Neural progenitor cell (in vitro differentiated cells): ENCODE measurements around the gene DOK5. TPM values are rescaled to one million over a fixed set of nuclear protein-coding genes. Genes with fewer than 3 reads are reported as not detected.
A peak's percentile ranks its signal among the peaks of the same experiment; 100 is the strongest.

Experiments
- DNase-seq: peaks from one replicate; pipeline ENCODE4 v3.0.0-alpha.2; 2016; ENCODE audit warnings: low spot score
- H2AFZ ChIP-seq: fragments of 200-600 bp; sonication (generic); replicated peaks from 2 replicates; pipeline ENCODE4 v1.6.1; 2016; ENCODE audit warnings: antibody characterized with exemption
- H3F3A ChIP-seq: fragments of 200-600 bp; sonication (generic); 2 replicates; pipeline ENCODE4 v1.6.1; 2016; ENCODE audit warnings: antibody characterized with exemption, low read depth
- H3K27ac ChIP-seq: fragments of 200-600 bp; sonication (generic); 2 replicates; pipeline ENCODE4 v1.5.1; 2016; ENCODE audit warnings: mild to moderate bottlenecking
- H3K27me3 ChIP-seq: fragments of 200-600 bp; sonication (generic); 2 replicates; pipeline ENCODE4 v1.6.1; 2016; ENCODE audit warnings: mild to moderate bottlenecking, moderate library complexity
- H3K36me3 ChIP-seq: fragments of 200-600 bp; sonication (generic); 2 replicates; pipeline ENCODE4 v1.5.1; 2016
- H3K4me1 ChIP-seq: fragments of 200-600 bp; sonication (generic); 2 replicates; pipeline ENCODE4 v1.6.1; 2016; ENCODE audit warnings: mixed run types
- H3K4me2 ChIP-seq: fragments of 200-600 bp; sonication (generic); 2 replicates; pipeline ENCODE4 v1.6.1; 2016
- H3K4me3 ChIP-seq: fragments of 200-600 bp; sonication (generic); 2 replicates; pipeline ENCODE4 v1.5.1; 2016
- H3K79me2 ChIP-seq: fragments of 200-600 bp; sonication (generic); 2 replicates; pipeline ENCODE4 v1.6.1; 2016; ENCODE audit warnings: low read depth
- H3K9ac ChIP-seq: fragments of 200-600 bp; sonication (generic); 2 replicates; pipeline ENCODE4 v1.6.1; 2016
- H3K9me3 ChIP-seq: fragments of 200-600 bp; sonication (generic); 2 replicates; pipeline ENCODE4 v1.5.1; 2016; ENCODE audit warnings: low read depth
- H4K20me1 ChIP-seq: fragments of 200-600 bp; sonication (generic); 2 replicates; pipeline ENCODE4 v1.6.1; 2016; ENCODE audit warnings: low read depth
- H3K27ac Mint-ChIP-seq: 3 replicates; pipeline ENCODE4 v1.8.0; 2021; ENCODE audit warnings: mixed read lengths
- H3K27me3 Mint-ChIP-seq: 2 replicates; pipeline ENCODE4 v1.8.0; 2022; ENCODE audit warnings: low read depth, mild to moderate bottlenecking, inconsistent platforms, moderate library complexity, mixed read lengths; ENCODE audit not compliant: insufficient read depth
- H3K36me3 Mint-ChIP-seq: 3 replicates; pipeline ENCODE4 v1.8.0; 2021; ENCODE audit warnings: mixed read lengths
- H3K4me1 Mint-ChIP-seq: 3 replicates; pipeline ENCODE4 v1.8.0; 2021; ENCODE audit warnings: mixed read lengths
- H3K4me3 Mint-ChIP-seq: 3 replicates; pipeline ENCODE4 v1.8.0; 2021; ENCODE audit warnings: mild to moderate bottlenecking, moderate library complexity, mixed read lengths
- H3K9me3 Mint-ChIP-seq: 3 replicates; pipeline ENCODE4 v1.8.0; 2020; ENCODE audit warnings: mixed read lengths
- CTCF ChIP-seq: fragments of 200-600 bp; sonication (generic); IDR thresholded peaks from 2 replicates; pipeline ENCODE4 v1.5.1; 2017; ENCODE audit warnings: antibody characterized with exemption, mild to moderate bottlenecking
- EZH2 ChIP-seq: fragments of 200-600 bp; sonication (generic); IDR thresholded peaks from 2 replicates; pipeline ENCODE4 v1.6.1; 2017; ENCODE audit warnings: antibody characterized with exemption, mild to moderate bottlenecking, moderate library complexity
- EZH2phosphoT487 ChIP-seq: fragments of 200-600 bp; sonication (generic); IDR thresholded peaks from 2 replicates; pipeline ENCODE4 v1.6.1; 2017; ENCODE audit warnings: antibody characterized with exemption
- total RNA-seq: library from RNA; depleted of rRNA; stranded (reverse); fragments of >200 nt; gene quantifications from 2 replicates; pipeline ENCODE4 v1.2.3, GENCODE V29; 2015; ENCODE audit warnings: low replicate concordance

DOK5 gene
- total RNA-seq, 1 donor from 2014 or later, result 3.1 TPM

GRCh38 chr20:54458219-54458618 lies 17.2 kb upstream of the DOK5 start:
- no peak overlapping the region for H3K4me3 Mint-ChIP-seq
- no peak overlapping the region for H3K27ac Mint-ChIP-seq
- no peaks in the 10 kb centered on the region for H3K9me3 ChIP-seq
- no peak overlapping the region for H3K27ac ChIP-seq
- H2AFZ ChIP-seq, result no peak overlapping the region
- H3K4me1 Mint-ChIP-seq, result no peaks in the 10 kb centered on the region
- TF ChIP-seq CTCF, result no peak
- TF ChIP-seq EZH2phosphoT487, result no peak
- TF ChIP-seq EZH2, result no peak
- no peaks in the 10 kb centered on the region for H3K27me3 ChIP-seq
- H3K27me3 Mint-ChIP-seq, result peaks cover 3% of the 10 kb centered on the region
- no peaks in the 10 kb centered on the region for H3K36me3 ChIP-seq
- H3K4me3 ChIP-seq, result no peak overlapping the region
- H3K4me1 ChIP-seq, result no peaks in the 10 kb centered on the region
- peaks cover 6% of the 10 kb centered on the region for H3K9me3 Mint-ChIP-seq
- no peaks in the 10 kb centered on the region for H4K20me1 ChIP-seq
- no peak for DNase-seq
- no peaks in the 10 kb centered on the region for H3K36me3 Mint-ChIP-seq
- H3K4me2 ChIP-seq, result no peak overlapping the region
- H3K79me2 ChIP-seq, result no peaks in the 10 kb centered on the region
- no peak overlapping the region for H3K9ac ChIP-seq
- H3F3A ChIP-seq, result no peaks in the 10 kb centered on the region

- no peaks in the 10 kb centered on the region for H3K4me1 ChIP-seq
- no peak overlapping the region for H3K4me3 Mint-ChIP-seq
- H3K27ac Mint-ChIP-seq, result no peak overlapping the region
- no peaks in the 10 kb centered on the region for H3K36me3 Mint-ChIP-seq
- H3K9me3 ChIP-seq, result no peaks in the 10 kb centered on the region
- H3K9ac ChIP-seq, result no peak overlapping the region
- peaks cover 2% of the 10 kb centered on the region for H3K9me3 Mint-ChIP-seq
- H3K36me3 ChIP-seq, result no peaks in the 10 kb centered on the region
- H3F3A ChIP-seq, result no peaks in the 10 kb centered on the region
- no peaks in the 10 kb centered on the region for H3K27me3 ChIP-seq
- H4K20me1 ChIP-seq, result no peaks in the 10 kb centered on the region
- H3K27ac ChIP-seq, result no peak overlapping the region
- no peaks in the 10 kb centered on the region for H3K79me2 ChIP-seq
- DNase-seq, result no peak
- no peaks in the 10 kb centered on the region for H3K4me1 Mint-ChIP-seq
- H3K4me2 ChIP-seq, result no peak overlapping the region
- H2AFZ ChIP-seq, result peak overlapping the region; percentile 52
- H3K4me3 ChIP-seq, result no peak overlapping the region
- no peak for TF ChIP-seq EZH2phosphoT487
- no peak for TF ChIP-seq EZH2
- TF ChIP-seq CTCF, result no peak
- H3K27me3 Mint-ChIP-seq, result peaks cover under 1% of the 10 kb centered on the region
These were observed 16.1 kb upstream of the DOK5 start for GRCh38 chr20:54459279-54459678.

GRCh38 chr20:54464003-54464402 lies 11.4 kb upstream of the DOK5 start:
- H3K27ac Mint-ChIP-seq, result no peak overlapping the region
- no peak overlapping the region for H3K9ac ChIP-seq
- no peak overlapping the region for H2AFZ ChIP-seq
- no peaks in the 10 kb centered on the region for H4K20me1 ChIP-seq
- no peak overlapping the region for H3K4me2 ChIP-seq
- H3K27ac ChIP-seq, result no peak overlapping the region
- no peak for DNase-seq
- no peak overlapping the region for H3K4me3 Mint-ChIP-seq
- no peaks in the 10 kb centered on the region for H3K4me1 ChIP-seq
- H3K9me3 Mint-ChIP-seq, result no peaks in the 10 kb centered on the region
- H3K36me3 Mint-ChIP-seq, result no peaks in the 10 kb centered on the region
- H3F3A ChIP-seq, result no peaks in the 10 kb centered on the region
- H3K27me3 Mint-ChIP-seq, result peaks cover 3% of the 10 kb centered on the region
- H3K9me3 ChIP-seq, result no peaks in the 10 kb centered on the region
- no peaks in the 10 kb centered on the region for H3K4me1 Mint-ChIP-seq
- no peaks in the 10 kb centered on the region for H3K79me2 ChIP-seq
- no peak overlapping the region for H3K4me3 ChIP-seq
- no peaks in the 10 kb centered on the region for H3K36me3 ChIP-seq
- TF ChIP-seq CTCF (no peak), EZH2phosphoT487 (no peak), EZH2 (no peak)
- no peaks in the 10 kb centered on the region for H3K27me3 ChIP-seq

- H3K9me3 Mint-ChIP-seq, result no peaks in the 10 kb centered on the region
- Histone ChIP-seq H3K27ac (no peak overlapping the region), H3K27me3 (no peaks in the 10 kb centered on the region), H4K20me1 (no peaks in the 10 kb centered on the region), H3K79me2 (no peaks in the 10 kb centered on the region), H3K4me3 (no peak overlapping the region), H3F3A (no peaks in the 10 kb centered on the region), H3K36me3 (no peaks in the 10 kb centered on the region), H3K4me1 (no peaks in the 10 kb centered on the region), H3K9me3 (no peaks in the 10 kb centered on the region), H3K4me2 (no peak overlapping the region), H2AFZ (peak overlapping the region; percentile 52), H3K9ac (no peak overlapping the region)
- peaks cover 5% of the 10 kb centered on the region for H3K27me3 Mint-ChIP-seq
- H3K27ac Mint-ChIP-seq, result no peak overlapping the region
- peaks cover 5% of the 10 kb centered on the region for H3K4me1 Mint-ChIP-seq
- H3K4me3 Mint-ChIP-seq, result no peak overlapping the region
- no peak for DNase-seq
- H3K36me3 Mint-ChIP-seq, result no peaks in the 10 kb centered on the region
- TF ChIP-seq EZH2, result no peak
- TF ChIP-seq EZH2phosphoT487, result no peak
- TF ChIP-seq CTCF, result no peak
These were observed 9.3 kb upstream of the DOK5 start for GRCh38 chr20:54466127-54466526.
